PFSK-1 (cell line): Measurements from ENCODE around the gene CES2.

Experiments used
- FOXP2 ChIP-seq: optimal IDR thresholded peaks from 2 replicates; pipeline ENCODE3; 2011; ENCODE audit warnings: borderline replicate concordance, control low read depth, inconsistent platforms; ENCODE audit not compliant: insufficient read depth; ENCODE audit errors: extremely low read length, extremely low read depth
- POLR2AphosphoS5 ChIP-seq: IDR thresholded peaks from 2 replicates; pipeline ENCODE4 v1.6.1; 2012; ENCODE audit warnings: low read depth, mild to moderate bottlenecking, control low read depth, low read length, moderate library complexity
- SIN3A ChIP-seq: IDR thresholded peaks from 2 replicates; pipeline ENCODE4 v1.6.1; 2012; ENCODE audit warnings: mild to moderate bottlenecking, low read length, moderate library complexity, borderline replicate concordance; ENCODE audit not compliant: insufficient read depth
- TAF1 ChIP-seq: IDR thresholded peaks from 2 replicates; pipeline ENCODE4 v1.6.1; 2012; ENCODE audit warnings: low read length, control low read depth, borderline replicate concordance; ENCODE audit not compliant: insufficient read depth
- TF ChIP-seq, protein P1 (sequence below), 2 experiments: IDR thresholded peaks; 2 replicates each; pipeline versions ENCODE4 v1.6.1 to v1.8.0; 2011 to 2012; ENCODE audit warnings: low read depth in 2 of 2, low read length in 2 of 2, control low read depth in 1 of 2, inconsistent platforms in 1 of 2, mild to moderate bottlenecking in 1 of 2, moderate library complexity in 1 of 2; ENCODE audit not compliant: insufficient read depth in 1 of 2

CES2 gene

DNA sequence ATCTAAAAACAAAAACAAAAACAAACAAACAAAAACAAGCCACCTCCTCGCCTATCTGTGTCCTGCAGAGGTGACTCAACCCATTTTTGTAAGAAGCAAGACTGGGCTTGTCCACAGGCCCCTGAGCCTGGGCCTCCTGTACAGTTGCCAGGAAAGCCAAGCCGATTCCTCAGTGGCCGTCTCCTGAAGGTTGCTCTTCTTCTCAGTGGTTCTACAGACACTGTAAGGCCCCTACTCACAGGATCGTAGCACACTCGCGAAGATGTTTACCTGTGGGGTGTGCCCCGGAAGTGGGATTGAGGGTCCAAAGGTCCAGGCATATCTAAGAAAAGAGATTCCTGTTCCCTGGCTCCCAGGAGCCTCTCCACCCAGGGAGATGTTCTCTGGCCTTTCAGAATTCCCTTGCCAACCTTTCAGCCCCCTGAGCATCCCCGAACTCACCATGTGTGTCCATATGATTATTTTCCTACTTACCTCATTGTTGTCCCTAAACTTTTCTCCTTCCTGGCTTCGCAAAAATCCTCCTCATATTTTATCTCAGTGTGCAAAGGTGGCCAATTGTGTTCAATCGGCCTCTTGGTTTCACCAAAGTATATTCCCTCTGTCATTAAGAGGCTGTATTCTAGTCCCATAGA is 18.3 kb downstream of the CES2 start:
- TF ChIP-seq SIN3A (no peak), POLR2AphosphoS5 (no peak), FOXP2 (no peak), TAF1 (no peak)
- TF ChIP-seq, protein P1, sequence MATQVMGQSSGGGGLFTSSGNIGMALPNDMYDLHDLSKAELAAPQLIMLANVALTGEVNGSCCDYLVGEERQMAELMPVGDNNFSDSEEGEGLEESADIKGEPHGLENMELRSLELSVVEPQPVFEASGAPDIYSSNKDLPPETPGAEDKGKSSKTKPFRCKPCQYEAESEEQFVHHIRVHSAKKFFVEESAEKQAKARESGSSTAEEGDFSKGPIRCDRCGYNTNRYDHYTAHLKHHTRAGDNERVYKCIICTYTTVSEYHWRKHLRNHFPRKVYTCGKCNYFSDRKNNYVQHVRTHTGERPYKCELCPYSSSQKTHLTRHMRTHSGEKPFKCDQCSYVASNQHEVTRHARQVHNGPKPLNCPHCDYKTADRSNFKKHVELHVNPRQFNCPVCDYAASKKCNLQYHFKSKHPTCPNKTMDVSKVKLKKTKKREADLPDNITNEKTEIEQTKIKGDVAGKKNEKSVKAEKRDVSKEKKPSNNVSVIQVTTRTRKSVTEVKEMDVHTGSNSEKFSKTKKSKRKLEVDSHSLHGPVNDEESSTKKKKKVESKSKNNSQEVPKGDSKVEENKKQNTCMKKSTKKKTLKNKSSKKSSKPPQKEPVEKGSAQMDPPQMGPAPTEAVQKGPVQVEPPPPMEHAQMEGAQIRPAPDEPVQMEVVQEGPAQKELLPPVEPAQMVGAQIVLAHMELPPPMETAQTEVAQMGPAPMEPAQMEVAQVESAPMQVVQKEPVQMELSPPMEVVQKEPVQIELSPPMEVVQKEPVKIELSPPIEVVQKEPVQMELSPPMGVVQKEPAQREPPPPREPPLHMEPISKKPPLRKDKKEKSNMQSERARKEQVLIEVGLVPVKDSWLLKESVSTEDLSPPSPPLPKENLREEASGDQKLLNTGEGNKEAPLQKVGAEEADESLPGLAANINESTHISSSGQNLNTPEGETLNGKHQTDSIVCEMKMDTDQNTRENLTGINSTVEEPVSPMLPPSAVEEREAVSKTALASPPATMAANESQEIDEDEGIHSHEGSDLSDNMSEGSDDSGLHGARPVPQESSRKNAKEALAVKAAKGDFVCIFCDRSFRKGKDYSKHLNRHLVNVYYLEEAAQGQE (IDR thresholded peaks at IDR 0.05; ENCODE audit: insufficient read depth in 1 of 2, low read depth in 2 of 2, low read length in 2 of 2), result no peak

DNA sequence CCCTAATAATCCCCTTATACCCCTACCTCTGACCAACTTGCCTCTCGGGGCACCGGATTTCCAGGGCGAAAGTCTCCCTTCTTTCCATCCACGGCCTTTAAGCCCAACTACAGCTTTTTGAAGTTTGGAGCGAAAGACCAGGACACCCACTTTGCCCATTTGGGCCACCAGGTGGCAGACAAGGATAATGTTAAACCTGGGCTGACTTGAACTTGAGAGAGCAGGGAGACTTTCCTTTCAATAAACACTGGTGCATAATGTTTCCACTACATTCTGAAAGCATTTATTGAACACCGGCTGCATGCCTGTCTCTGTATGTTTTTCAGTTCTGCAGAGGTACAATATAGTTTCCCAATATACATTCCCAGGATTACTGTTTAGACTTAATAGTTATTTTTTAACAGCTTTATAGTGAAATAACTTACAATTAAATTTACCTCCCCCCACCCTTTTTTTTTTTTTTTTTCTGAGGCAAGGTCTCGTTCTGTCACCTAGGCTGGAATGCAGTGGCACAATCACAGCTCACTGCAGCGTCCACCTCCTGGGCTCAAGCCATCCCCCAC is 18.9 kb downstream of the CES2 start:
- TF ChIP-seq POLR2AphosphoS5 (no peak), FOXP2 (no peak), SIN3A (no peak), TAF1 (no peak)
- TF ChIP-seq, protein P1 (IDR thresholded peaks at IDR 0.05; ENCODE audit: insufficient read depth in 1 of 2, low read depth in 2 of 2, low read length in 2 of 2), result no peak

DNA sequence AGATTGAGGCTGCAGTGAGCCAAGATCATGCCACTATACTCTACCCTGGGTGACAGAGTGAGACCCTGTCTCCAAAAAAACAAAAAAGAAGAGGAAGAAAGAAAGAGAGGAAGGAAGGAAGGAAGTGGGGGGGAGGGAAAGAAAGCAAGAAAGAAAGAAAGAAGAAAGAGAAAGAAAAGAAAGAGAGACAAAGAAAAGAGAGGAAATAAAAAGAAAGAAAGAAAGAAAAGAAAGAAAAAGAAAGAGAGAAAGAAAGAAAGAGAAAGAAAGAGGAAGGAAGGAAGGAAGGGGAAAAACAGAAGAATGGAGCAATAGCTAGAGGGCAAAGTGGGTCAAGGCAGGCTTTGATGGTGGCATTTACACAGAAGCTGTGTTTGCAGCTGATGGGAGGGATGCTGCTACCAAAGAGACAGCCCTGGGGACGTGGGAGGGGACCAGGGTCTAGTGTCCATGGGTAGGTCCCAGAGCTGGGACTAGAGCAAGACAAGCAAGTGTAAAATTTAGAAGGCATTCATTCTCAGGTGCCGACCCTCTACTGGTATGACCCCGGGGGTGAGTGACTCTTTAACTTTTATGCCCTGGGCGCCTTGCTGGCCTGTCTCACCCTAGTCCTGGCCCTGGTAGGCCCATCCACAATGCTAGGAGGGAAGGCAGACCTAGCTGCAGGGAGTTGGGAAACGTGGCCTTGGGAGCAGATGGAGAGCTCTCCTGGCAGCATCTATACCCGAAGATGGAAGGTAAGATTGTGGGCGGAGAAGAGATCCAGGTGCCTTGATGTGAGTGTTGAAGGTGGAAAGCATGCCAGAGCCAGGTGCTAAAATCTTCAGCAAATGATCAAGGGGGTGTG is 23.8 kb downstream of the CES2 start:
- no peak for TF ChIP-seq TAF1
- TF ChIP-seq FOXP2, result no peak
- no peak for TF ChIP-seq POLR2AphosphoS5
- no peak for TF ChIP-seq SIN3A

DNA sequence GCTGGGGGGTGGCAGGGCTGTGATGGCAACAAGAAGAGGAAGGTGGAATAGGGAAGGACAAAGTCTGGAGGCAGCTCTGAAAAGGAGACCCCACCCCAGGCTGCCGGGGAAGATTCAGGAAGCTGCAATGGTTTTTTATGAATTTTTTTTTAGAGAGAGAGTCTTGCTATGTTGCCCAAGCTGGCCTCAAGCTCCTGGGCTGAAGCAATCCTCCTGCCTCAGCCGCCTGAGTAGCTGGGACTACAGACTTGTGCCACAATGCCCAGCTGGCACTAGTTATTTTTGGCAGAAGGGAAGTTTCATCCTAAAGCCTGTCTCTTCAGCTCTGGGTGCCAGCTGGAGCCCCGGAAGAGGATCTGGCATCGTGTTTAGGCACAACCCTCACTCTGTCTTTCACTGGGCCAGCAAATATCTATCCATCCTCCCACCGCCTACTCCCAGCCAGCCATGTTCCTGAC is 24.4 kb downstream of the CES2 start:
- no peak for TF ChIP-seq POLR2AphosphoS5
- TF ChIP-seq FOXP2, result no peak
- TF ChIP-seq TAF1, result no peak
- no peak for TF ChIP-seq SIN3A
- TF ChIP-seq, protein P1 (IDR thresholded peaks at IDR 0.05; ENCODE audit: insufficient read depth in 1 of 2, low read depth in 2 of 2, low read length in 2 of 2), result no peak

DNA sequence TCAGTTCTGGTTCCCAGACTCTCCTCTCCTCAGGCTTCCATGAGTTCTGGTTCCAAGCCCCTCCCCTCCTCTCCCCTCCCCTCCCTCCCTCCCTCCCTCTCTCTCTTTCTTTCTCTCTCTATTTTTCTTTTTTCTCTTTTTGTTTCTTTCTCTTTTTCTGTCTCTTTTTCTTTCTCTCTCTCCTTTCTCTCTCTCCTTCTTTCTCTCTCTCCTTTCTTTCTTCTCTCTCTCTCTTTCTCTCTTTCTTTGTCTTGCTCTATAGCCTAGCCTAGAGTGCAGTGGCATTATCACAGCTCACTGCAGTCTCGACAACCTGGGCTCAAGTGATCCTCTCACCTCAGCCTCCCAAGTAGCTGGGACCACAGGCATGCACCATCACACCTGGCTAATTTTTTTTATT is 25.0 kb downstream of the CES2 start:
- TF ChIP-seq POLR2AphosphoS5 (no peak), SIN3A (no peak), FOXP2 (no peak), TAF1 (no peak)
- TF ChIP-seq, protein P1 (IDR thresholded peaks at IDR 0.05; ENCODE audit: insufficient read depth in 1 of 2, low read depth in 2 of 2, low read length in 2 of 2), result no peak
